Measurements from ENCODE around the gene PDZD4.

Gene PDZD4

GRCh38 chrX:153804100-153804595 is 26.2 kb downstream of the PDZD4 start:
- no peak for DNase-seq

GRCh38 chrX:153803211-153804099 is 26.9 kb downstream of the PDZD4 start:
- no peak for DNase-seq

- no peak for DNase-seq
These were observed 27.8 kb downstream of the PDZD4 start for GRCh38 chrX:153802513-153803045.

GRCh38 chrX:153801669-153802068 is 28.7 kb downstream of the PDZD4 start:
- no peak for DNase-seq

GRCh38 chrX:153800746-153801145 is 29.6 kb downstream of the PDZD4 start:
- DNase-seq: no peak

GRCh38 chrX:153800177-153800722 is 30.1 kb downstream of the PDZD4 start:
- DNase-seq: no peak

GRCh38 chrX:153799326-153799725 is 31.0 kb downstream of the PDZD4 start:
- no peak for DNase-seq

- no peak for DNase-seq
These were observed 32.8 kb downstream of the PDZD4 start for GRCh38 chrX:153797415-153798015.

GRCh38 chrX:153794897-153795816 is 35.2 kb downstream of the PDZD4 start:
- no peak for DNase-seq

- peak; percentile 95 to 96 for DNase-seq
These were observed 36.1 kb downstream of the PDZD4 start, which contains the start of the genes IDH3G and SSR4 for GRCh38 chrX:153794018-153794896. IDH3G (minus strand) TSS chrX:153794375; CDS start chrX:153794326, 49 bp downstream. SSR4 (plus strand) TSS chrX:153794668; CDS start chrX:153794688, 20 bp downstream.

GRCh38 chrX:153793291-153793690 is 37.1 kb downstream of the PDZD4 start:
- no peak for DNase-seq

- no peak for DNase-seq
These were observed 38.0 kb downstream of the PDZD4 start for GRCh38 chrX:153792368-153792767.

GRCh38 chrX:153791104-153791852 is 39.1 kb downstream of the PDZD4 start:
- no peak for DNase-seq

- no peak for DNase-seq
These were observed 40.7 kb downstream of the PDZD4 start for GRCh38 chrX:153789654-153790053.

- no peak for DNase-seq
These were observed 43.7 kb downstream of the PDZD4 start for GRCh38 chrX:153786669-153787068.

- no peak for DNase-seq
These were observed 45.9 kb downstream of the PDZD4 start for GRCh38 chrX:153784325-153784967.

- DNase-seq: no peak
These were observed 46.8 kb downstream of the PDZD4 start for GRCh38 chrX:153783378-153784013.

- no peak for DNase-seq
These were observed 47.5 kb downstream of the PDZD4 start for GRCh38 chrX:153782871-153783270.

GRCh38 chrX:153782313-153782712 is 48.0 kb downstream of the PDZD4 start:
- DNase-seq: no peak

Measured in CD4-positive, alpha-beta T cell treated with Interleukin-4 for 1 hour (primary cell).